NOMO-1 (cell line): ENCODE results near the gene PRIMA1.

ENCODE experiments used
- DNase-seq, 2 experiments: peaks; one replicate each; lab custom pipeline; 2025; ENCODE audit not compliant: unreplicated experiment in 2 of 2; lab: John Stamatoyannopoulos, UW

The PRIMA1 gene

GRCh38 chr14:93713726-93714405, 74.4 kb downstream of the PRIMA1 start:
- DNase-seq: no peak

GRCh38 chr14:93712838-93713724, 75.2 kb downstream of the PRIMA1 start:
- no peak for DNase-seq

- DNase-seq: no peak
These were observed 76.0 kb downstream of the PRIMA1 start for GRCh38 chr14:93712079-93712837.

GRCh38 chr14:93709249-93709648, 79.0 kb downstream of the PRIMA1 start:
- DNase-seq: peak; percentile 39 to 68

- no peak for DNase-seq
These were observed 79.5 kb downstream of the PRIMA1 start for GRCh38 chr14:93708800-93709199.

GRCh38 chr14:93708311-93708734, 80.0 kb downstream of the PRIMA1 start:
- no peak for DNase-seq

- DNase-seq: no peak
These were observed 80.8 kb downstream of the PRIMA1 start for GRCh38 chr14:93707475-93707874.

GRCh38 chr14:93706360-93706955, 81.8 kb downstream of the PRIMA1 start:
- no peak for DNase-seq

GRCh38 chr14:93705513-93706156, 82.7 kb downstream of the PRIMA1 start:
- DNase-seq: no peak

- no peak for DNase-seq
These were observed 84.3 kb downstream of the PRIMA1 start for GRCh38 chr14:93703941-93704340.

- no peak for DNase-seq
These were observed 85.3 kb downstream of the PRIMA1 start for GRCh38 chr14:93702946-93703345.

- DNase-seq: no peak
These were observed 86.7 kb downstream of the PRIMA1 start for GRCh38 chr14:93701562-93701961.

GRCh38 chr14:93700928-93701327, 87.4 kb downstream of the PRIMA1 start:
- no peak for DNase-seq

GRCh38 chr14:93693914-93694313, 94.4 kb downstream of the PRIMA1 start:
- no peak for DNase-seq

- DNase-seq: no peak
These were observed 97.1 kb downstream of the PRIMA1 start for GRCh38 chr14:93691042-93691780.

GRCh38 chr14:93690146-93690545, 98.1 kb downstream of the PRIMA1 start:
- DNase-seq: no peak

GRCh38 chr14:93688820-93689219, 99.5 kb downstream of the PRIMA1 start:
- no peak for DNase-seq

- DNase-seq: no peak
These were observed 100.0 kb downstream of the PRIMA1 start for GRCh38 chr14:93688239-93688666.

- DNase-seq: no peak
These were observed 102.0 kb downstream of the PRIMA1 start for GRCh38 chr14:93686268-93686667.
